HG02623 (cell line): Measurements from ENCODE around the gene KLHL22.
"Not testable (repeated sequence)": the region's sequence is repeated elsewhere in the genome, so short reads cannot be mapped to it uniquely, and the experiment has no call there.

Experiments
- ATAC-seq: cut with Tn5 transposase; IDR thresholded peaks from one replicate; pipeline ENCODE4 v1.9.1; 2021; ENCODE audit warnings: moderate library complexity; ENCODE audit not compliant: unreplicated experiment

Gene KLHL22

DNA sequence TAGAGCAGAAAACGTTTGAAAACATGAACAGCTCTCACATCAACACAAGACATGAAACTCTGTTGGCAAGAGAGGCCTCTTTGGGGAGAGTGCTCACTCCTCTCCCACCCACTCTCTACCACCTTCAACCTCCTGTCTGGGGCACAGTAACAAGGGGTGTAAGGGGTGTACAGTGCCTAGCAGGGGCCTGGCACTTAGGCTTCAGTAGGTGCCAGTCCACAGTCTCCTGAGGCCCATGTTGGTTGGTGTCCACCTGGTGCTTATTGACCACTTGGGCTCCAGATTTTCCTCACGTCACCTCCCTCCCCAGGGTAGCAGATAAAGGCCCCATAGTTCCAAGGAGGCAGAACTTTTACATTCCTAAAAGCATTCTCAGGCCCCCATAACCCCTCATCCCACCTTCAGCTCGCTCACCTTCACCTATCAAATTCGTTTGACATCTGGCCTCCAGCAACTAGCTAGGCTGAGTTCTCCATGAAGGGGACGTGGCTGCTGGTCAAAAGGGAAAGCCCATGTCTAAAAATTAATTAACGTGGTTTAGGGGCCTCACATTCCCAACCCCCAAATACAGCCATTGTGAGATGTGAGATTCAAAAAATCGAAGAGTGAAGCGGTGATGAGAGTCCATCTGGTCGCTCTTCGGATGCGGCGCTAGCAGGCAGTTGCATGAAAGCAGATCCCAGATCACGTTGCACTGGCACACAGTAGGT is 11.1 kb upstream of the KLHL22 start:
- ATAC-seq, result no peak

DNA sequence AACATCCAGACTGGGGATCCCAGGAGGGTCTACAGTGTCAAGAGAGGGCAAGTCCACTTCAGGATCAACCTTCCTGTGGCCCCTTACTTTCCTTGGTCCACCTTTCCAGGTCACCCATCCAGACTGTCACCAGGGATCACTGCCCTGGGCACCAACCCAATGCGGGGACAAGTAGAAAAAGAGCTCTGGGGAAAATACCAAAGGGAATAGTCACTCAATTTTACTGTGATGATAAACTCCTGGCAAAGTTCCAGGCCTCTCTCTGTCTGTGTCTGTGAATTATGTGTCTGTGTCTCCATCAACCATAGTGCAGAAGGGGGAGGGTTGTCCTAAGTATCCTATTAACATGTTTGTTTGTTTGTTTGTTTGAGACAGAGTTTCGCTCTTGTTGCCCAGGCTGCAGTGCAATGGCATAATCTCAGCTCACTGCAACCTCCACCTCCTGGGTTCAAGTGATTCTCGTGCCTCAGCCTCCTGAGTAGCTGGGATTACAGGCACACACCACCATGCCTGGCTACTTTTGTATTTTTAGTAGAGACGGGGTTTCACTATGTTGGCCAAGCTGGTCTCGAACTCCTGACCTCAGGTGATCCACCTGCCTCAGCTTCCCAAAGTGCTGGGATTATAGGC is 8.8 kb upstream of the KLHL22 start:
- ATAC-seq, result not testable (repeated sequence)

DNA sequence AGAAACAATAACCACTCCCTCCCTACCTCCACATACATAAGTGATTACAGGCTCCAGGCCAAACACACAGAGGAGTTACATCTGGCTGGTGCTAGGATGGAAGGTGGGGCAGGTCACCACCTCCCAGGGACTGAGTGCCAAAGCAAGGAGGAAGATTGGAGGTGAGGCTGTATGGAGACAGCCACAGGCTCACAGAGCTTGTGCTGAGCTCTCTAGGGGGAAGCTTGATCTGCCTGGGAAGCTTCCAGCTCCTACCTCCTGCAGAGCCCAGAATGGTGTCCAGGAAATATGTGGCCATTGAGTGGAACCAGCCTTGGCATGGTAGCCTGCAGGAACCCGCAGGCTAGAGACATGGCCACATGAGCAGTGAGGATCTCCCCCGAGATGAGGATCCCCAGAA is 8.2 kb upstream of the KLHL22 start:
- no peak for ATAC-seq

DNA sequence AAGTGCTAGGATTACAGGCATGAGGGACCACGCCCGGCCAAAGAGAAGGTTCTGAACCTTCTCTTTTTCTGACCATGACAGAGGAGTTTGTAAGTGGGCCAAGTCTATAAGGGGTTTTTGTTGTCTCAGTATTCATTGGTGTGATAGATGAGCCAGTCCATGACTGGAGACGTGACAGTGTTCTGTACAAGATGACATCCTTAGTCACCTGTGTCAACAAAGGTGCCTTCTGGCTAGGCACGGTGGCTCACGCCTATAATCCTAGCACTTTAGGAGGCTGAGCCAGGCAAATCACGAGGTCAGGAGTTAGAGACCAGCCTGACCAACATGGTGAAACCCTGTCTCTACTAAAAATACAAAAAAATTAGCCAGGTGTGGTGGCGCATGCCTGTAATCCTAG is 4.2 kb upstream of the KLHL22 start:
- ATAC-seq, result no peak

DNA sequence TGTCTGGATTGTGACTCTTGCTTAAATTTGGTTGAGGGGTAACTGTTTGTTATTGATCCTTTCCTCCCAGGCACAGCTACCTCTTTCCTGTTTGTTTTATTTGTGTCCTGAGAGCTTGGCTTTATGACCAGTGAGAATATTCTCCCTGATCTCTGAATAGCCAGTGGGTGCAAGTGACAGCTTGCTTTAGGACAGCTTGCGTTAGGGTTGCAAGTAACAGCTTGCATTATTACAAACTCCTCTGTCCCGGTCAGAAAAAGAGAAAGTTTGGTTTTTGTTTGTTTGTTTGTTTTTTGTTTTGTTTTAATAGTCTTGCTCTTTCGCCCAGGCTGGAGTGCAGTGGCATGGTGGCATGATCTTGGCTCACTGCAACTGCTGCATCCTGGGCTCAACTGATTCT is 3.3 kb upstream of the KLHL22 start:
- ATAC-seq, result no peak

DNA sequence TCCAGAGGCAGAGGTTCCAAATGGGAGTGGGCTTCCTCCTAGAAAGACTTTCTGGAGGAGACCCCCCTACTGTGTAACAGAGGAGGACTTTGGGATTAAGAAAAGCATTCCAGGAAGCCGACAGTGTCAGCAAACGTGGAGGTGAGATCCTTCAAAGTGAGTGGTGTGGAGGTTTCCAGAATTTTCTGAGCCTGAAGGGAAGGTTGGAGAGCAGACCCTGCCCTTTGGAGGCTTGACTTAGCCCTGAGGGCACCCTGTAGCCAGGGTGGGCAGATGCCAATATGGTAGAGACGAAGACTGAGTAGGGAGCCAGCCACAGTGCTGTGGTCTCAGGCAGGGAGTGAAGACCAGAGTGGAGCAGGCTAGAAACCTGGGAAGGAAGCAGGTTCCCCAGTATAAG is 1.8 kb upstream of the KLHL22 start:
- no peak for ATAC-seq

DNA sequence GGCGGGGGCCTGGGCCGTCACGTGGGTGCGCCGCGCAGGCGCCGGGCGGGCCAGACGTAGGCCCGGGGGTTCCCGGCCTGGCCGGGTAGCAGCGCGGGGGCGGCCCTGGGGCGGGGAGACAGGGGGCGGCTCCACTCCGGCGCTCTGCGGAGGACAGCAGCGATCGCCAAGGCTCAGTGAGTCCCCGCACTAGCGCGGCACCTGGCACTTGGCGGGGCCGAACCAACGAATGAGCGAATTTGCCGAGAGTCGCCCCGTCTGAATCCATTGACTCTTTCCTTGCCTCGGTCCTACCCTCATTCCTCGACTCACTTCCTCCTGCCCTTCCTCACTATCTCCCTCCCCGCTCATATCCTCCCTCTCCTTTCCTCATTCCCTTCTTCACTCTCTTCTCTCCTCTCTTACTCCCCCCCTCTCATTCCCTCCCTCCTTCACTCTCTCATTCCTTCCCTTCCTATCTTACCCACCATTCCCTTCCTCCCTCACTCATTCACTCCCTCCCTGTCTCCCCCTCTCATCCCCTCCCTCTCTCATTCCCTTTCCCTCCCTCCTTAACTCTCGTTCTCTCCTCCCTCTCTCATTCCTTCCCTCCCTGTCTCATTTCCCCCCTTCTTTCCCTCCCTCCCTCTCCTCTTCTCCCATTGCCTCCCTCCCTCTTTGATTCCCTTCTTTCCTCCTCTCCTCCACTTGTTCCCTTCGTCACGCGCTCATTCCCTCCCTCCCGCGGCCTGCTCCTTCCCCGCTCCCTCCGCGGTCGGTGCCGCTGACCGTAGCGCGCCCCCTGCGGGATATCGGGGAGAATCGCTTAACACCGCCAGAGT is 476 bp upstream of the KLHL22 start:
- ATAC-seq, result peak; percentile 76

DNA sequence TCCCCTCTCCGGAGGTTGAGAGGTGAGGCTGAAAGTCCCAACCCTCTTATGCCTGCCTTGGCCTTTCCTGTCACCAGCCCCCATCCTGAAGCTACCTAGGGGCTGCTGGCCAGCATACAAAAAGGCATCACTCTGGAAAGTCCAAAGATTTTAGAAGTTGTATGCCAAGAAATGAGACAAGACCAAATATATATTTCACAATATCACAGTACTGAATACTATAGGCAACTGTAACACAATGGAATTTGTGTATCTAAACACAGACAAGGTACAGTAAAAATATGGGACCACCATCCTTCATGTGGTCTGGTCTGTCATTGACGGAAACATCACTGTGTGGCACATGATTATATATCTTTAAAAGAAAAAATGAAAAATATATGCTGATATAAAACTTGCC is 4.2 kb downstream of the KLHL22 start:
- no peak for ATAC-seq

DNA sequence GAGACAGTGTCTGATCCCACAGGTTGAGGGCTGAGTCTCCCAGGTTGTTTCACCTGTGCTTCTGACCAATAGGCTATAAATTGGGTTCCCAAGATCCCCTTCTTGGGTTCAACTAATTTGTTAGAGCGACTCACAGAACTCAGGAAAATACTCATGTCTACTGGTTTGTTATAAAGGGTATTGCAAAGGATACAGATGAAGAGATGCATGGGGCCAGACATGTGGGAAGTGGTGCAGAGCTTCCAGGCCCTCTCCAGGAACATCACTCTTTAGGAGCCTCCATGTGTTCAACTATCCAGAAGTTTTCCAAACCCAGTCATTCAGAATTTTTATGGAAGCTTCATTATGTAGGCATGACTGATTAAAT is 4.7 kb downstream of the KLHL22 start:
- no peak for ATAC-seq

DNA sequence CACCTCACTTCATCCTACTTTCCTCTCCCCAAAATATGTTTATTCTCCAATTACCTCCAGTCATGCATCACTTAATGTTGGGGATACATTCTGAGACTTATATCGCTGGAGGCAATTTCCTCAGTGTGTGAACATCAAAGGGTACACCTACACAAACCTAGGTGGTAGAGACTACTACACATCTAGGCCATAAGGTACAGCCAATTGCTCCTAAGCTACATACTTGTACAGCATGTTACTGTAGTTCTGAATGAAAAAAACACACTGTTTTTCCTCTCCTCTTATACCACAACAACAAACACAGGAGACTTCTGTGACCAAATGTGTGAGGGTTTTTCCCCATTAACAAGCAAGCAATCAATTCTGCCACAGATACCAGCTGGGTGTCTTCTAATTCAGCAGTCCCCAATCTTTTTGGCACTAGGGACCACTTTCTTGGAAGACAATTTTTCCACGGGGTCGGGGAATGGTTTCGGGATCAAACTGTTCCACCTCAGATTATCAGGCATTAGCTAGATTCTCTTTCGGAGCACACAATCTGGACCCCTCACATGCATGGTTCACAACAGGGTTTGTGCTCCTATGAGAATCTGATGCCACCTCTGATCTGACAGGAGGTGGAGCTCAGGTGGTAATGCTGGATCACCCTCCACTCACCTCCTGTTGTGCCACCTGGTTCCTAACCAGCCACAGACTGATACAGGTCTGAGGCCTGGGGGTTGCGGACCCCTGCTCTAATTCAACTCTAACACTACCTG is 5.2 kb downstream of the KLHL22 start:
- no peak for ATAC-seq

DNA sequence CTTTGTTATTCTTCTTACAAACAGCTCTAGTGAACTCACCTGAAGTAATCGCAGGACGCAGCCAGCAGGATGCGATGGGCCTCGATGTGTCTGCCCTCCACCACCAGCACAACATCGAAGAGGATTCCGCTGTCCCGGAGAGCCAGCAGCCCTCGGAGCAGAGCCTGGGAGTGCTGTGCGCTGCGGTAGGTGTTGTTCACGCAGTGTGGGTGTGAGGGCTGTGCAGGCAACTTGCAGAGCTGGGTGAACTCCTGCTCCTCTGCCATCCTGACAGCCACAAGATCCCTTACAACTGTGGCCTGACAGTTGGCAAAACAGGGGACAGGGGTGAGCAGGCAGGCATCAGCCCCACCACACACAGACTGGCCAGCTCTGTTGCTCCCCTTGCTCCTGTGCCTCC is 6.6 kb downstream of the KLHL22 start:
- no peak for ATAC-seq

DNA sequence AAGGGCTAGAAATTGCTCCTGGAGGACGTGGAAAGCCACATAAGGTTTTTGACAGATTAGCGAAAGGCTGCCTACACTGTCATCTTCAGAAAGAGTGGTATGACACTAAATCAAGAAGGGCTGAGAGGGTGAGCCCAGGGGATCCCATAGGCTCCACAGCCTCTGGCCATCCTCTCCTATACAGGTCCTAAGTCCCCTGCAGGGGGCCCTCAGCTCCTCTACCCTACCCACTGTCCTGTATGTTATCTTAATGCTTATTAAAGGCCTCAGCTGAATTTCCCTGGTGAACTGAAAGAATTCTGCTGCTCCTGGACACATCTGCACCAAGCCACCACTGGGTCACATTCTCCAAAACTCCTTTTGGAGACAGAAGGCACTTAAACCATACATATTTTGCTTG is 7.9 kb downstream of the KLHL22 start:
- no peak for ATAC-seq

DNA sequence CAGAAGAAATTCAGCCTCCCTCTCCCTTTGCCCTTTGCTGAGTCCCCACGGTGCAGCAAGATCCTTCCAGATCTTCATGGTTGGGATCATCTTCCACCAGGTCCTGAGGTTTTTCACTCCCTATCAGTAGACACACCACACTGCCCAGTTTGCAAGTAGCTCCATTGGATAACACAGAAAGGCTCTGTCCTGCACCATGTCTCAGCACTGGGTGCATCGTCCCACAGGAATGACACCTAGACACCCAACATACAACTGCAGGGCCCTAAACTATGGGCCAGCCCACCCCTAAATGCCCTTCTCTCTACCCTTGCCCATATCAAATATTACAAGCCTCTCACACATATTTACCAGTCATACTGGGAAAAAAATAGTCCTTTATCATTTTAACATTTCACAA is 9.4 kb downstream of the KLHL22 start:
- ATAC-seq, result no peak

DNA sequence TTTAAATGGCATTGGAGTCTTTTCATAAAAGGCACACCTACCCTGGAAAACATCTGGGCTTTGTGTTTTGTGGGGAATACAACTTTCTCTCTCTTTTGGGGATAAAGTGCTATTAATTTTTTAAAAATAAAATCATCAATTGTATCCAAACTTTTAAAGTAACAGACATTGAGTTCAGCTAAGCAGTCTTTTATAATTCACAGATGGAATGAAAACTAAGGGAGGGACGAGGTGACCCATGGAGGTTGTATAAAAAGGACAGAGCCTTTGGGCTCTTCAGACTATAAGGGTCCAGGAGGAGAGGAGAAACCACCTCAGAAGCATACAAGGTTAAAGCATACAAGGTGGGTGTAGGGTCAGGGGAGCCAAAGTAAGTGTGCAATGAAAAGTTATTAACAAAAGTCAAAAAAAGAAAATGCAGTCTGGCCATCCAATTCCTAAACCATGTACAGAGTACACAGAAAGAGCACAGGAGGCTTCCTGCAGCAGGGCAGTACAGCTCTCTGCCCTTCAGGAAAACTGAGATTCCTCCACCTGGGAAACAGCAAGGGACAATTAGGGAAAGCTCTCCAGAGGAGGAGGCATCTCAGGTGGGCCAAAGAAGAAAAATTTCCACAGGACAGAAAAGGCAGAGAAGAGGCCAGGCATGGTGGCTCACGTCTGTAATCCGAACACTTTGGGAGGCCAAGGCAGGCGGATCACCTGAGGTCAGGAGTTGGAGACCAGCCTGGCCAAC is 10.5 kb downstream of the KLHL22 start:
- ATAC-seq, result no peak

DNA sequence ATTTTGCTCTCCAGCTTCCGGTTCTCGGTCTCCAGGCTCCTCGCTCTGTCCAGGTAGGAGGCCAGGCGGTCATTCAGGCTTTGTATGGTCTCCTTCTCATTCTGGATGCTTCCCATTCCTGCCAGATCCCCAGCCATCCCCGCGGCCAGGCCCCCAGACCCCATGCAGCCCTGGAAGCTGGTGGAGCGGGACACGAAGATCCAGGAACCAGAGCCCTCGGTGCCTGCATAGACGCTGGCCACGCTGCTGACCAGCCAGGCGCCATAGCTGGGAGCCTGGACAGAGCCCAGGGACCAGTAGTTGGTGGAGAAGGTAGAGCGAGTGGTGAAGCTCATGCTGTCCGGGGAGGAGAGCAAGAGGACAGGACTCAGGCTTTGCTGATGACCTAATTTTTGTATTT is 11.8 kb downstream of the KLHL22 start:
- no peak for ATAC-seq

DNA sequence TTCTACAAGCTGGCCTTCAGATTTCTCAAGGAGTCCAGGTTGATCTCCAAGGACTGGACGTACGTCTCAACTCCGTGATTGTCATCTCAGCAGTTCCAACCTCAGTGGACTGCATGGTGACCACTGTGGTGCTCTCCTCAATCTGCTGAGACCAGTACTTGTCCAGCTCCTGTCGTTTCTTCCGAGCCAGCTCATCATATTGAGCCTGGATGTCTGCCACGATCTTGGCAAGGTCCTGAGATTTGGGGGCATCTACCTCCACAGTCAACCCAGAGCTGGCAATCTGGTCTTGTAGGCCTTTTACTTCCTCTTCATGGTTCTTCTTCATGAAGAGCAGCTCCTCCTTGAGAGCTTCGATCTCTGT is 12.5 kb downstream of the KLHL22 start:
- not testable (repeated sequence) for ATAC-seq

DNA sequence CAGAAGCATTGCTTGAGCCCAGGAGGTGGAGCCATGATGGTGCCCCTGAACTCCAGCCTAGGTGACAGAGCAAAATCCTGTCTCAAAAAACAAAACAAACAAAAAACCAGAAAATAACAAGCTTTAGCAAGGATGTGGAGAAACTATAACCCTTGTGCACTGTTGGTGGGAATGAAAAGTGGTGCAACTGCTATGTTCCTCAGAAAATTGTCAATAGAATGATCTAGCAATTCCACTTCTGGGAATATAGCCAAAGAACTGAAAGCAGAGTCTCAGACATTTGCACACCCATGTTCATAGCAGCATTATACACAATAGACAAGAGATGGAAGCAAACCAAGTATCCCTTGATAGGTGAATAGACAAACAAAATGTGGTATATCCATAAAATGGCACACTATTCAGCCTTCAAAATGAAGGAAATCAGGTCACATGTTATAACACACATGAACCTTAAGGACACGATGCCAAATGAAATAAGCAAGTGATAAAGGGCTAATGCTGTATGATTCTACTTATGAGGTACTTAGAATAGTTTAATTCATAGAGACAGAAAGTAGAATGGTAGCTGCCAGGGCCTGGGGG is 15.9 kb downstream of the KLHL22 start:
- no peak for ATAC-seq

DNA sequence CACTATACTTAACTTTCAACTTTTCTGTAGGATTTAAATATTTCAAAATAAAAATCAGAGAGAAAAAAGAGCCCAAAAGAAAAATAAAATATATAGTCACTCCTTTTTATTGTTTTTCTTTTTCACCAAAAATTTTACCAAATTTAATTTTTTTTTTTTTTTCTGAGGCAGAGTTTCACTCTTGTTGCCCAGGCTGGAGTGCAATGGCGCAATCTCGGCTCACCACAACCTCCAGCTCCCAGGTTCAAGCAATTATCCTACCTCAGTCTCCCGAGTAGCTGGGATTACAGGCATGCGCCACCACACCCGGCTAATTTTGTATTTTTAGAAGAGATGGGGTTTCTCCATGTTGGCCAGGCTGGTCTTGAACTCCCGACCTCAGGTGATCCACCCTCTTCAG is 17.5 kb downstream of the KLHL22 start:
- not testable (repeated sequence) for ATAC-seq

DNA sequence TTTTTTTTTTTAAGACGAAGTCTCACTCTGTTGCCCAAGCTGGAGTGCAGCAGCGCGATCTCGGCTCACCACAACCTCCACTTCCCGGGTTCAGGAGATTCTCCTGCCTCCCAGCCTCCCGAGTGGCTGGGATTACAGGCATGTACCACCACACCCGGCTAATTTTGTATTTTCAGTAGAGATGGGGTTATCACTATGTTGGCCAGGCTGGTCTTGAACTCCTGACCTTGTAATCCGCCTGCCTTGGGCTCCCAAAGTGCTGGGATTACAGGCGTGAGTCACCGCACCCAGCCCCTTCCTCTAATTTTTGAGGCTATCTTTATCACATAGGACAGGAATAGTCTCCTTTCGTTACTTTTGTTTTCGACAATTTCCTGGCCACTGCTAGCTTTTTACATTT is 20.0 kb downstream of the KLHL22 start:
- not testable (repeated sequence) for ATAC-seq

DNA sequence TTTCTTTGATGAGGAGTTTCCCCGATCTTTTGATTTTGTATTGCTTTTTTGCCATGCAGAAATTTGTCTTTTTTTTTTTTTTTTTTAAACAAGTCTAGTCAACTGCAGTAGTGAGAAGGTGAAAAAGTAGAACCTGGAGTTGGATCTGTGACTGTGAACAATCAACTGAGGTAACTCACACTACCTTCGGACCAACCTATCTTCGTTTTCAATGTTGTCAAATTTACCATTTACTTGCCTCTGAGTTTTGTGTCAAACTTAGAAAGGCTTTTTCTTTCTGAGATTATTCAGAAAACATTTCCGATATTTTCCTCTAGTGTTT is 20.5 kb downstream of the KLHL22 start:
- no peak for ATAC-seq
